Central memory CD4-positive, alpha-beta T cell (primary cell): ENCODE results near the gene CNBD2.
A peak's percentile ranks its signal among the peaks of the same experiment; 100 is the strongest.
"Not testable (repeated sequence)": the region's sequence is repeated elsewhere in the genome, so short reads cannot be mapped to it uniquely, and the experiment has no call there.

Experiments used
- DNase-seq: peaks from one replicate; pipeline ENCODE4 v3.0.0; 2022

CNBD2 gene

GRCh38 chr20:36064658-36065426 is 96.5 kb downstream of the CNBD2 start:
- peak; percentile 86 for DNase-seq

- no peak for DNase-seq
Observed at GRCh38 chr20:36065427-36065998, 97.1 kb downstream of the CNBD2 start.

GRCh38 chr20:36066777-36067176 is 98.4 kb downstream of the CNBD2 start:
- DNase-seq: no peak

GRCh38 chr20:36068526-36068925 is 100.1 kb downstream of the CNBD2 start:
- DNase-seq: not testable (repeated sequence)

GRCh38 chr20:36070451-36070850 is 102.1 kb downstream of the CNBD2 start:
- no peak for DNase-seq

GRCh38 chr20:36071848-36072247 is 103.5 kb downstream of the CNBD2 start:
- DNase-seq: no peak

- DNase-seq: no peak
Observed at GRCh38 chr20:36074983-36075382, 106.6 kb downstream of the CNBD2 start.

GRCh38 chr20:36077762-36078161 is 109.4 kb downstream of the CNBD2 start:
- not testable (repeated sequence) for DNase-seq

- no peak for DNase-seq
Observed at GRCh38 chr20:36079486-36079885, 111.1 kb downstream of the CNBD2 start.

- not testable (repeated sequence) for DNase-seq
Observed at GRCh38 chr20:36079984-36080383, 111.6 kb downstream of the CNBD2 start.
